ENCODE measurements around the gene MRGPRG.

GRCh38 chr11:3193373-3194015 is 25.1 kb downstream of the MRGPRG start:
- TF ChIP-seq CTCF (conservative IDR thresholded peaks at IDR 0.05; ENCODE audit: low read depth, low read length), result no peak
- TF ChIP-seq EZH2 (IDR thresholded peaks at IDR 0.05; ENCODE audit: low read length, unreplicated experiment), result no peak

Data from PC-3 (cell line).